SK-N-DZ (cell line): Measurements from ENCODE around the gene BEST1.
"Not testable (repeated sequence)": the region's sequence is repeated elsewhere in the genome, so short reads cannot be mapped to it uniquely, and the experiment has no call there.

ENCODE experiments used
- DNase-seq: peaks from one replicate; pipeline ENCODE4 v3.0.0-alpha.2; 2015; ENCODE audit warnings: low spot score

The BEST1 gene

GRCh38 chr11:61947486-61948210 is 2.5 kb upstream of the BEST1 start:
- peak; percentile 81 for DNase-seq

GRCh38 chr11:61948505-61948904 is 1.6 kb upstream of the BEST1 start:
- no peak for DNase-seq

GRCh38 chr11:61949169-61950034 is 749 bp upstream of the BEST1 start:
- DNase-seq = peak; percentile 92

GRCh38 chr11:61951484-61952135 is 1.5 kb downstream of the BEST1 start:
- DNase-seq = no peak

- DNase-seq = no peak
Measured at GRCh38 chr11:61952882-61953281, 2.7 kb downstream of the BEST1 start.

GRCh38 chr11:61953632-61954031 is 3.5 kb downstream of the BEST1 start:
- DNase-seq = not testable (repeated sequence)

GRCh38 chr11:61954106-61954850 is 4.1 kb downstream of the BEST1 start:
- DNase-seq = no peak

- DNase-seq = peak; percentile 65
Measured at GRCh38 chr11:61954851-61955421, 4.8 kb downstream of the BEST1 start.

- DNase-seq = no peak
Measured at GRCh38 chr11:61955422-61956135, 5.4 kb downstream of the BEST1 start.

- no peak for DNase-seq
Measured at GRCh38 chr11:61956191-61957020, 6.3 kb downstream of the BEST1 start.

GRCh38 chr11:61957021-61957770 is 7.0 kb downstream of the BEST1 start:
- no peak for DNase-seq

GRCh38 chr11:61958590-61958989 is 8.4 kb downstream of the BEST1 start:
- no peak for DNase-seq

- DNase-seq = no peak
Measured at GRCh38 chr11:61959114-61959513, 9.0 kb downstream of the BEST1 start.

- DNase-seq = no peak
Measured at GRCh38 chr11:61959678-61960077, 9.5 kb downstream of the BEST1 start.

GRCh38 chr11:61960532-61960931 is 10.4 kb downstream of the BEST1 start:
- DNase-seq = no peak

- no peak for DNase-seq
Measured at GRCh38 chr11:61961570-61962212, 11.5 kb downstream of the BEST1 start.

GRCh38 chr11:61962213-61963015 is 12.3 kb downstream of the BEST1 start:
- no peak for DNase-seq

GRCh38 chr11:61963016-61963281 is 12.8 kb downstream of the BEST1 start:
- DNase-seq = no peak
